NCI-H446 treated with DMSO at 0.1 percent for 48 hours (cell line): ENCODE results near the gene SRGN.
"Not testable (repeated sequence)": the region's sequence is repeated elsewhere in the genome, so short reads cannot be mapped to it uniquely, and the experiment has no call there.

Experiments used
- DNase-seq: peaks from one replicate; lab custom pipeline; 2025; lab: John Stamatoyannopoulos, UW

Gene SRGN

GRCh38 chr10:69087590-69088470 lies at the start of gene SRGN:
TSS of gene SRGN (plus strand) at chr10:69088103. CDS start at chr10:69088158, 55 bp downstream.
- no peak for DNase-seq

- DNase-seq = not testable (repeated sequence)
These were observed 47.0 kb upstream of the SRGN start for GRCh38 chr10:69040904-69041303.

- no peak for DNase-seq
These were observed 45.5 kb upstream of the SRGN start for GRCh38 chr10:69042417-69042816.

- no peak for DNase-seq
These were observed 45.1 kb upstream of the SRGN start for GRCh38 chr10:69042838-69043237.

- DNase-seq = no peak
These were observed 43.9 kb upstream of the SRGN start for GRCh38 chr10:69043931-69044531.

- DNase-seq = no peak
These were observed 43.4 kb upstream of the SRGN start for GRCh38 chr10:69044546-69044945.

- DNase-seq = no peak
These were observed 42.2 kb upstream of the SRGN start for GRCh38 chr10:69045441-69046300.

GRCh38 chr10:69047111-69047832 lies 40.6 kb upstream of the SRGN start:
- DNase-seq = no peak

- no peak for DNase-seq
These were observed 39.8 kb upstream of the SRGN start for GRCh38 chr10:69048103-69048502.

GRCh38 chr10:69049566-69049961 lies 38.3 kb upstream of the SRGN start:
- DNase-seq = no peak

GRCh38 chr10:69051303-69051702 lies 36.6 kb upstream of the SRGN start:
- DNase-seq = no peak

- no peak for DNase-seq
These were observed 36.0 kb upstream of the SRGN start for GRCh38 chr10:69051710-69052487.

GRCh38 chr10:69052736-69053135 lies 35.2 kb upstream of the SRGN start:
- no peak for DNase-seq

- no peak for DNase-seq
These were observed 32.7 kb upstream of the SRGN start for GRCh38 chr10:69055241-69055640.

- DNase-seq = no peak
These were observed 31.8 kb upstream of the SRGN start for GRCh38 chr10:69056129-69056528.

GRCh38 chr10:69056536-69057260 lies 31.2 kb upstream of the SRGN start:
- DNase-seq = no peak

- no peak for DNase-seq
These were observed 30.5 kb upstream of the SRGN start for GRCh38 chr10:69057261-69057950.

GRCh38 chr10:69057951-69058297 lies 30.0 kb upstream of the SRGN start:
- no peak for DNase-seq

GRCh38 chr10:69060127-69060798 lies 27.6 kb upstream of the SRGN start:
- no peak for DNase-seq
